K562 (cell line): ENCODE measurements around the gene MFAP1. TPM values are rescaled to one million over a fixed set of nuclear protein-coding genes. Genes with fewer than 3 reads are reported as not detected.
A peak's percentile ranks its signal among the peaks of the same experiment; 100 is the strongest.

Experiments
- BRD4 ChIP-seq: fragments of 200-600 bp; sonication (generic); IDR thresholded peaks from 2 replicates; pipeline ENCODE4 v1.6.1; 2017; ENCODE audit warnings: inconsistent platforms
- CHD4 ChIP-seq: fragments of 200-600 bp; sonication (generic); IDR thresholded peaks from 3 replicates; pipeline ENCODE4 v1.6.1; 2012; ENCODE audit warnings: low read depth, mild to moderate bottlenecking, mixed read lengths, low read length, inconsistent platforms; ENCODE audit not compliant: insufficient read depth, insufficient replicate concordance, poor library complexity, severe bottlenecking
- DDX20 ChIP-seq: fragments of 450-650 bp; IDR thresholded peaks from 2 replicates; pipeline ENCODE4 v1.6.1; 2016; ENCODE audit warnings: missing genetic modification characterization, low read depth, mild to moderate bottlenecking, missing compliant biosample characterization, moderate library complexity
- ID3 ChIP-seq, 2 experiments: fragments of 250-450 bp in 1 of 2; fragments of 450-650 bp in 1 of 2; sonication (Bioruptor Pico) in 1 of 2; IDR thresholded peaks; 2 replicates each; pipeline versions ENCODE4 v1.6.1 to v1.8.0; 2016 to 2021; ENCODE audit warnings: mild to moderate bottlenecking in 2 of 2, moderate library complexity in 2 of 2, missing compliant biosample characterization in 1 of 2, missing genetic modification characterization in 1 of 2
- MBD1 ChIP-seq: fragments of 250-450 bp; sonication (Bioruptor Pico); IDR thresholded peaks from 2 replicates; pipeline ENCODE4 v1.8.0; 2022; ENCODE audit warnings: inconsistent platforms
- PHB ChIP-seq: fragments of 250-450 bp; sonication (Bioruptor Pico); IDR thresholded peaks from 2 replicates; pipeline ENCODE4 v1.5.0; 2021
- RERE ChIP-seq: sonication (generic); formaldehyde crosslinking; IDR thresholded peaks from 2 replicates; pipeline ENCODE4 v1.8.0; 2023; ENCODE audit warnings: missing genetic modification reagents, mild to moderate bottlenecking, borderline replicate concordance
- SAFB ChIP-seq: fragments of 200-400 bp; formaldehyde crosslinking; IDR thresholded peaks from 2 replicates; pipeline ENCODE4 v1.6.1; 2017; ENCODE audit warnings: low read depth, low read length, borderline replicate concordance
- SP2 ChIP-seq: IDR thresholded peaks from 2 replicates; pipeline ENCODE4 v1.6.1; 2011; ENCODE audit warnings: mild to moderate bottlenecking, low read depth, low read length, moderate library complexity; ENCODE audit not compliant: poor library complexity, severe bottlenecking; ENCODE audit errors: extremely low read depth
- THAP7 ChIP-seq: fragments of 250-450 bp; sonication (Bioruptor Pico); IDR thresholded peaks from 2 replicates; pipeline ENCODE4 v1.5.0; 2021
- ZKSCAN3 ChIP-seq: fragments of 250-450 bp; sonication (Bioruptor Pico); IDR thresholded peaks from 2 replicates; pipeline ENCODE4 v1.4.0; 2020
- ZNF263 ChIP-seq: sonication (generic); formaldehyde crosslinking; IDR thresholded peaks from 2 replicates; pipeline ENCODE4 v1.8.0; 2022; ENCODE audit warnings: mild to moderate bottlenecking, missing genetic modification reagents, borderline replicate concordance
- ZNF277 ChIP-seq: fragments of 250-450 bp; sonication (Bioruptor Pico); IDR thresholded peaks from 2 replicates; pipeline ENCODE4 v1.8.0; 2022; ENCODE audit warnings: inconsistent platforms, mild to moderate bottlenecking, moderate library complexity, borderline replicate concordance
- ZNF766 ChIP-seq: fragments of 200-800 bp; sonication (Bioruptor generic); conservative IDR thresholded peaks from 2 replicates; pipeline ENCODE4 v1.6.1; 2016; ENCODE audit warnings: missing genetic modification characterization, missing compliant biosample characterization
- polyA plus RNA-seq, 8 experiments: library from polyadenylated mRNA; depleted of rRNA in 4 of 8; stranded (reverse) in 5 of 8; unstranded in 3 of 8; fragments of >200 nt; fragmentation: Nextera tagmentation in 2 of 8; fragmentation: Illumina TruSeq in 1 of 8; extraction: Ambion mirVana in 2 of 8; extraction: Trizol in 1 of 8; gene quantifications; 2 replicates each; pipeline versions ENCODE4 v1.2.1 to v1.2.3, GENCODE V29; 2011 to 2014; ENCODE audit warnings: inconsistent platforms in 1 of 8, missing spikeins in 1 of 8
- total RNA-seq, 7 experiments: library from RNA; depleted of rRNA in 6 of 7; stranded (reverse); fragments of >200 nt in 6 of 7; fragmentation: Illumina TruSeq in 2 of 7; extraction: Trizol in 2 of 7; gene quantifications; 2 replicates each; pipeline versions ENCODE4 v1.2.1 to v1.2.3, GENCODE V29; 2011 to 2021; ENCODE audit warnings: low replicate concordance in 1 of 7

The MFAP1 gene
- total and polyA plus RNA-seq, 9 of the 15 experiments (the other 6 are each of a cell fraction or from before 2014, with no cell fraction given): 34.9 to 64.1 (median 48.2) TPM

GRCh38 chr15:43800286-43801141, 24.0 kb downstream of the MFAP1 start, which contains the start of gene HYPK (continued):
- TF ChIP-seq SP2 (no peak), ZNF277 (CRISPR knock-in tag) (no peak), PHB (CRISPR knock-in tag) (peak; percentile 70; the same call in 1 of the 2 replicates), MBD1 (CRISPR knock-in tag) (no peak), DDX20 (tag) (no peak), ZNF766 (CRISPR knock-in tag) (no peak), CHD4 (no peak), RERE (no peak), BRD4 (no peak), THAP7 (CRISPR knock-in tag) (peak; percentile 85; the same call in 1 of the 2 replicates), SAFB (no peak), ID3 (CRISPR knock-in tag; IDR thresholded peaks at IDR 0.05) (no peak), ID3 (tag; IDR thresholded peaks at IDR 0.05) (no peak), ZKSCAN3 (no peak), ZNF263 (no peak)
